Activated T-helper 1 cell treated with Interleukin-2 at 50 U/mL for 16 hours (primary cell): Measurements from ENCODE around the gene SEC14L6.
"Not testable (repeated sequence)": the region's sequence is repeated elsewhere in the genome, so short reads cannot be mapped to it uniquely, and the experiment has no call there.

ENCODE experiments used
- DNase-seq: peaks from one replicate; pipeline ENCODE4 v3.0.0-alpha.2; 2020; ENCODE audit warnings: low read depth

SEC14L6 gene

DNA sequence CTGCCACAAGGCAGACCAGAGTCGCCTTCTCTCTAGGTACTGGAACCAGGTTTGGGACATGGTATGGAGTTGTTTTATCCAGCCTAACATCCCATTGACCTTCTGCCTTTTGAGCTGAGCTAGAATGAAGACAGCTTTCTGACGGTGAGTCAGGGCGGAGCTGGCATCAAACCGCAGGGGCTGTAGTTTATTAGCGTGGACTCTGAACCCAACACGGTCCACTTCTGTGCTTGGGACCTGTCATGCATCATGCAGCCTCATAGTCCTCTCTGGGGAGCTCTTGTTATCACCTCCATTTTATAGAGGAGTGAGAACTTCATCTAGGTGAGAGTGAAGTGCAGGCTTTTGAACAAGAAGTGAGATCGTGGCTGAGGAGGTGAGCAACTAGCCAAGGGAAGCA, 19.6 kb upstream of the SEC14L6 start:
- no peak for DNase-seq

DNA sequence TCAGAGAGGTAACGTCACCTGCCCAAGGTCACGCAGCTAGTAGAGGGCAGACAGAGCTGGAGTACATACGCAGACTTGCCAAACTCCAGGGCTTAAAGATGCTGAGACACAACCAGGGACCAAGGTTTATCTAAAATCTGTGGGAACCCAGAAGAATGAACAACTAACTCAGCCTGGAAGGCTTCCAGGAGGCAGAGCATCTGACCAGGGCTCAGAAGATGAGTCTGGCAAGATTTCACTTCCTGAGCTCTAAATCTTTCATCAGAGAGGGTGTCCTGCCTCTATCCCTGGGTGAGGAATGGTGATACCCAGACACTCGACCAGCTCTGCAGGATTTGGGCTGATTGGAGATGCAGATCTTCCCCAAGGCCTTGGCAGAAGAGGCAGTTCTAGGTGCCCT, 18.8 kb upstream of the SEC14L6 start:
- DNase-seq: no peak

GRCh38 chr22:30564761-30565119, 18.2 kb upstream of the SEC14L6 start:
- no peak for DNase-seq

- no peak for DNase-seq
Measured at GRCh38 chr22:30564045-30564760, 17.7 kb upstream of the SEC14L6 start.

GRCh38 chr22:30562366-30562765, 15.8 kb upstream of the SEC14L6 start:
- DNase-seq: no peak

DNA sequence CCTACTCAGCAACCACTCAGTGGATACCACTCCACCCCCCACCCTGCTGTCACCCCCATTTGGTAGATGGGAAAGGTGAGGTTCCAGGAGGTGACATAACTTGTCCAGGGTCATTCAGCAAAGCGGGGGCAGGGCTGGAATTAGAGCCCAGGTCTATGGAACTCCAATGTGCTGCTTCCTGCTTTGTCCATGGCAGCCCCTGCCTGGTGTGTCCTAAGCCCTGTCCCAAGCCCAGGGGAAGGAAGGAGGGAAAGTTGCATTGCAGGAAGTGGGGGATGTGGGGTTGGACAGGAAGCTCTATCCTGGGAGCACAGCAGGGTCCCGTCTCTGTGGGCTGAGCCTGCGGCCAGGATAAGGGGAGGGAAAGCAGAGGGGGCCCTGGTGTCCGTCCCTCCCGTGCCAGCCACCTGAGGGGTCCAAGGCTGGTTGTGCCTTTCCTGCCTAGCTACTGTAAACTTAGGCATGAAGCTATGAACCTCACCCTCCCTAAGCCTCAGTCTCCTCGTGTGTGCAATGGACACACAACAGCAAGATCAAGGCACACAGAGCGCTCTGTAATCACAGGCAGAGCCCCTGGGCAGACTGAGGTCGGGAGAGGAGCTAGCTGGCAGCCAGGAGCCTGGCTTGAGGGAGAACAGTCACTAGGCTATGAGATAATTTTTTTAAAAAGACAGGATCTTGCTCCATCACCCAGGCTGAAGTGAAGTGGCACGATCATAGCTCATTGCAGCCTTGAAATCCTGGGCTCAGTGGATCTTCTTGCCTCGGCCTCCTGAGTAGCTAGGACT, 15.1 kb upstream of the SEC14L6 start:
- no peak for DNase-seq

- DNase-seq: not testable (repeated sequence)
Measured at GRCh38 chr22:30560643-30561202, 14.2 kb upstream of the SEC14L6 start.

DNA sequence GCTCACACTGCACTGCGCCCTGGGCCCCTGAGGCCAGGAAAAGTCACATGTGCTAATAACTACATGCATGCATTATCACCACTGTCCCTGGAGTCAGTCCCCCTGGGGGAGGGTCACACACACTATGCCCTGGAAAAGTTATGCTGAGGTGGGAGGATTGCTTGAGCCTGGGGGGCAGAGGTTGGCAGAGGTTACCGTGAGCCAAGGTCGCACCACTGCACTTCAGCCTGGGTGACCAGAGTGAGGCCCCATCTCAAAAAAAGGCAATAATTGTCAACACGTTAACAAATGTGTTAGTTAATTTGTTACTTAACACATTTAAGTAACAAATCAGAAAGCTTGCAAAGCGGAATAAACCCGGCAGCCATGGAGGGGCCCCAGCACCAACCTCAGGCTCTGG, 13.3 kb upstream of the SEC14L6 start:
- no peak for DNase-seq

GRCh38 chr22:30557243-30557642, 10.7 kb upstream of the SEC14L6 start:
- DNase-seq: no peak

GRCh38 chr22:30556388-30556787, 9.8 kb upstream of the SEC14L6 start:
- DNase-seq: no peak

DNA sequence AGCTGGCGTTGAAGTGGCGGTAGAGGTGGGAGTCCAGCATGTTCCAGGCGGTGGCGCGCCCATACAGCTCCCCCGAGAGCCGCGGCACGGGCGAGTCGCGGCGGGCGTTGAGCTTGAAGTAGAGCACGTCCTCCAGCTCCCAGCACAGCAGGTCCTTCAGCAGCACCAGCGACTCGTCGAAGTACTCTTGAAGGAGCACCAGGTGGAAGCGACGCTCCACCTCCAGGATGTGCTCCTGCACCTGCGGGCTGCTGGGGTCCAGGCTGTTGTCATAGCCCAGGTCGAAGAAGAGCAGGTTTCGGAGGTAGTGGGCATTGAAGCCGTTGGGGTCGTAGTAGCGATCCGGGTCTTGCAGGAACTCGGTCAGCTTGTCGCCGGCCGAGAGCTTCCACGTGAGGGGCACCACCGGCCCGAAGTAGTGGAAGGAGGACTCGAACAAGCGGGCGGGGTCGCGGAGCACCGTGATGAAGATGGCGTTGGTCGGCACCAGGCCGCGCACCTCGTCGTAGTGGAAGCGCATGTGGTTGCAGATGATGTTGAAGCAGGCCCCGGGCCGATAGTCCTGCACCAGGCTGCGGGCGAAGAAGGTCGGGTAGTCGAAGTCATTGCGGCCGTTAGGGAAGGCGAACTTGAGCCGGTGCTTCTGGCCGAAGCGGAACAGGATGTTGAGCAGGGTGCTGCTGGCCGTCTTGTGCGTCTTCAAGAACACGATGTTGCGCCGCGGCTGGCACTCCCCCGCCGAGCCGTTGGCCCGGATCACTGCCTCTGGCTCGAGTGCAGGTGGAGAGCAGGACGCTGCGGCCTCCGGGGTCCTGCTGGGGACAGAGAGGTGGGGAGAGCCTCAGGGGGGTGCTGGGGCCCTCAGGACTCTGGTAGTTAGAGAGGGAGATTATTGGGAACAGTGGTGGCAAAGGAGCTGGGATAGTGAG, 9.0 kb upstream of the SEC14L6 start:
- DNase-seq: no peak

- DNase-seq: no peak
Measured at GRCh38 chr22:30553971-30554370, 7.4 kb upstream of the SEC14L6 start.

GRCh38 chr22:30552719-30553118, 6.2 kb upstream of the SEC14L6 start:
- no peak for DNase-seq

- DNase-seq: not testable (repeated sequence)
Measured at GRCh38 chr22:30551813-30552212, 5.3 kb upstream of the SEC14L6 start.

DNA sequence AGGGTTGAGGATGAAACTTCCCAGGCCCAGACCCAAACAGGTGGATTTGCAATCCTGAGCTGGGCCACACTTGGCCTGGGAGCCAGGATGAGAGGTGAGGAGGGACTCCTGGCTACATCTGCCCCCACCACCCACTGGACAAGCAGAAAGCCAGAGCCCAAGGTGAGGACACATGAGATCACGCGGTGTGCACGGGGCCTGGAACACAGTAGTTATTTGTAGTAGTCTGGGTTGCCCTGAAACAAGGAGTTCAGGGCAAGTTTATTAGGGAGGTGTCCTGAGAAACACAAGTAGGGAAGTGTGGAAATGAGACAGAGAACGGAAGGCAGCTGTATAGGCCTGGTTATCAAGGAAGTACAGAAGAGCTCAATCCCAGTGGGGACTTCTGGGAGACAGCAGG, 647 bp upstream of the SEC14L6 start:
- DNase-seq: no peak

DNA sequence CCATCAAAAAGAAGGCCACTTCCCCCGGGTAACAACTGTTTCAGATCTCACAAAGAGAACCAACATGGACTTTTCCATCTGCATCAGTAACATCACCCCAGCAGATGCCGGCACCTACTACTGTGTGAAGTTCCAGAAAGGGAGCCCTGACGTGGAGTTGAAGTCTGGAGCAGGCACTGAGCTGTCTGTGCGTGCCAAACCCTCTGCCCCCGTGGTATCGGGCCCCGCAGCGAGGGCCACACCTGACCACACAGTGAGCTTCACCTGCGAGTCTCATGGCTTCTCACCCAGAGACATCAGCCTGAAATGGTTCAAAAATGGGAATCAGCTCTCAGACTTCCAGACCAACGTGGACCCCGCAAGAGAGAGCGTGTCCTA, 3.7 kb downstream of the SEC14L6 start:
- no peak for DNase-seq

- no peak for DNase-seq
Measured at GRCh38 chr22:30541961-30542810, 4.4 kb downstream of the SEC14L6 start.

- DNase-seq: not testable (repeated sequence)
Measured at GRCh38 chr22:30541511-30541910, 5.0 kb downstream of the SEC14L6 start.

GRCh38 chr22:30539368-30539767, 7.2 kb downstream of the SEC14L6 start:
- DNase-seq: no peak

- DNase-seq: no peak
Measured at GRCh38 chr22:30538280-30538679, 8.3 kb downstream of the SEC14L6 start.

DNA sequence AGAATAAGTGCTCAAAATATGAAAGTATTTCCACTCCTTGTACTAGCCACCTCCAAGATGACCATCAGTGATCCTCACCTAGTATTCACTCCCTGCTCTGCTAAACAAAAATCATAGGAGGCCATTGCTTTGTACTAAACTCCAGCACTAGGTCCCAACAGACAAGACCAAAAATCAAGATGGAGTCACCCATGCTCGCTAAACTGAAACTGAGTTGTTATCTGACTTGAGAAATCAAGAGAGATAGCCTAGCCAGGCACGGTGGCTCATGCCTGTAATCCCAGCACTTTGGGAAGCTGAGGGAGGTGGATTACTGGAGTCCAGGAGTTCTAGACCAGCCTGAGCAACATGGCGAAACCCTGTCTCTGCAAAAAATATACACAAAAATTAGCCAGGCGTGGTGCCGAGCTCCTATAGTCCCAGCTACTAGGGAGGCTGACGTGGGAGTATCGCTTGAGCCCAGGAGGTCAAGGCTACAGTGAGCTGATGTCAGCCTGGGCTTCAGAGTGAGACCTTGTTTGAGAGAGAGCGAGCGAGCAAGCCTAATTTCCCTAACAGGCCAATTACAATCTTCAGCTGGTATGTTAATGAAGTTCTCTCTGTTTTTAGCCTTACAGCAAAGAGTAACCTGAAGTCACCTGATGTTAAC, 9.3 kb downstream of the SEC14L6 start:
- DNase-seq: no peak
